ENCODE measurements around the gene SOX10. TPM values are rescaled to one million over a fixed set of nuclear protein-coding genes. Genes with fewer than 3 reads are reported as not detected.

Gene SOX10
- total and polyA plus RNA-seq, 9 of the 15 experiments (the other 6 are each of a cell fraction or from before 2014, with no cell fraction given), result not detected

DNA sequence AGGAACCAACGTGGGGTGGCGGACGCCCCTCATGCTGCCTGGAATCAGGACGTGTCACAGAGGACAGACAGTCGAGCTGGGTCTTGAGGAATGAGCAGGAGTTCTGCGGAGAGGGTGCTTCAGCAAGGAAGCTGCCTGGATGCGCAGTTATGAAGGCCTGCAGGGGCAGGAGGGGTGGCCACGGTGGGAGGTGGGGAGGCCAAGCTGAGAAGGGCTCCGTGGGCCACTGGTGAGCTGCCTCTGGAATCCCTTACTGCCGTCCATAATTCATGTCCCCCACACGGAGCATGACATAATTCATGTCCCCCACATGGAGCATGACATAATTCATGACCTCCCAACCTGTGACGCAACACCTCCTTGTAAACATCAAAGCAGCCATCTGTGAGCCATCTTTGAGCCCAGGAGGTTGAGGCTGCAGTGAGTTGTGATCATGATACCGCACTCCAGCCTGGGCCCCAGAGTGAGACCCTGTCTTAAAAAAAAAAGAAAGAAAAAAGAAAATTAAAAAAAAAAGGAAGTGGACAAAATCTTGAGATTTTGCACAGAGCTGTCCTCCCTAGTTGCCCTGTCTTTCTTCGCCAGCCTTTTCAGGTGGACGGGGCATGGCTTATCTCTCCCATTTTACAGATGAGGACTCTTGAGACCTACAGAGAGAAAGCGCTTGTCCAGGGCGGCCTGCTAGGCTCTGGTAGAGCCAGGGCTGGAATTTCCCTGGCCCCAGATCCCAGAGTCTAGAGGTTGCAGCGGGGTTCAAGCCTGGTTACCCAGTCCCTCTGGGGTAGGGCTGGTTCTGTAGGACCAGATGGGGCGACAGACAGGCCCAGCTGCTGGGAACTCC lies 48.5 kb upstream of the SOX10 start (continued):
- TF ChIP-seq NR2C1 (IDR thresholded peaks at IDR 0.05) (peak; percentile 41; the same call in 1 of the 2 replicates), NR2C1 (tag; IDR thresholded peaks at IDR 0.05) (peak; percentile 76), CREB1 (IDR thresholded peaks at IDR 0.05) (peak; percentile 73), CREB1 (CRISPR knock-in tag; IDR thresholded peaks at IDR 0.05) (no peak), GATAD2A (IDR thresholded peaks at IDR 0.05) (0 out of 2 replicates have a peak, but pooled peaks have one; percentile 16), TCF7 (IDR thresholded peaks at IDR 0.05; ENCODE audit: borderline replicate concordance) (peak; percentile 86; the same call in 1 of the 2 replicates), HDGF (IDR thresholded peaks at IDR 0.05) (no peak), ATF1 (CRISPR knock-in tag; IDR thresholded peaks at IDR 0.05) (no peak), ATF1 (tag; IDR thresholded peaks at IDR 0.05) (peak; percentile 57), MYBL2 (IDR thresholded peaks at IDR 0.05; ENCODE audit: low read depth) (no peak), MYBL2 (CRISPR knock-in tag; IDR thresholded peaks at IDR 0.05; ENCODE audit: borderline replicate concordance) (no peak), LEF1 (IDR thresholded peaks at IDR 0.05) (peak; percentile 74; the same call in 1 of the 2 replicates), ATF7 (IDR thresholded peaks at IDR 0.05) (peak; percentile 81), EGR1 (conservative IDR thresholded peaks at IDR 0.05) (0 out of 2 replicates have a peak, but pooled peaks have one; percentile 19), ZFP36 (IDR thresholded peaks at IDR 0.05; ENCODE audit: low read depth, low read length, partially characterized antibody) (no peak), ARID2 (IDR thresholded peaks at IDR 0.05) (no peak), CBFA2T3 (IDR thresholded peaks at IDR 0.05) (peak; percentile 59), CBFB (CRISPR knock-in tag; IDR thresholded peaks at IDR 0.05) (no peak), CEBPG (CRISPR knock-in tag; IDR thresholded peaks at IDR 0.05) (peak; percentile 89), CEBPG (tag; conservative IDR thresholded peaks at IDR 0.05 in 1 of 2, IDR thresholded peaks at IDR 0.05 in 1 of 2) (peak; percentile 81 to 92), ATF3 (IDR thresholded peaks at IDR 0.05) (peak; percentile 92), ATF3 (CRISPR knock-in tag; conservative IDR thresholded peaks at IDR 0.05) (no peak), CEBPB (tag; IDR thresholded peaks at IDR 0.05) (peak; percentile 96), ZNF197 (CRISPR knock-in tag; IDR thresholded peaks at IDR 0.05; ENCODE audit: low read depth) (no peak), NR2F6 (CRISPR knock-in tag; IDR thresholded peaks at IDR 0.05) (no peak), SAFB2 (IDR thresholded peaks at IDR 0.05; ENCODE audit: borderline replicate concordance, low read depth, low read length, severe bottlenecking) (no peak), ZNF644 (tag; IDR thresholded peaks at IDR 0.05; ENCODE audit: low read depth) (no peak)
- TF ChIP-seq, protein P1, sequence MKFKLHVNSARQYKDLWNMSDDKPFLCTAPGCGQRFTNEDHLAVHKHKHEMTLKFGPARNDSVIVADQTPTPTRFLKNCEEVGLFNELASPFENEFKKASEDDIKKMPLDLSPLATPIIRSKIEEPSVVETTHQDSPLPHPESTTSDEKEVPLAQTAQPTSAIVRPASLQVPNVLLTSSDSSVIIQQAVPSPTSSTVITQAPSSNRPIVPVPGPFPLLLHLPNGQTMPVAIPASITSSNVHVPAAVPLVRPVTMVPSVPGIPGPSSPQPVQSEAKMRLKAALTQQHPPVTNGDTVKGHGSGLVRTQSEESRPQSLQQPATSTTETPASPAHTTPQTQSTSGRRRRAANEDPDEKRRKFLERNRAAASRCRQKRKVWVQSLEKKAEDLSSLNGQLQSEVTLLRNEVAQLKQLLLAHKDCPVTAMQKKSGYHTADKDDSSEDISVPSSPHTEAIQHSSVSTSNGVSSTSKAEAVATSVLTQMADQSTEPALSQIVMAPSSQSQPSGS (CRISPR knock-in tag; IDR thresholded peaks at IDR 0.05), result no peak
- TF ChIP-seq, protein P2, sequence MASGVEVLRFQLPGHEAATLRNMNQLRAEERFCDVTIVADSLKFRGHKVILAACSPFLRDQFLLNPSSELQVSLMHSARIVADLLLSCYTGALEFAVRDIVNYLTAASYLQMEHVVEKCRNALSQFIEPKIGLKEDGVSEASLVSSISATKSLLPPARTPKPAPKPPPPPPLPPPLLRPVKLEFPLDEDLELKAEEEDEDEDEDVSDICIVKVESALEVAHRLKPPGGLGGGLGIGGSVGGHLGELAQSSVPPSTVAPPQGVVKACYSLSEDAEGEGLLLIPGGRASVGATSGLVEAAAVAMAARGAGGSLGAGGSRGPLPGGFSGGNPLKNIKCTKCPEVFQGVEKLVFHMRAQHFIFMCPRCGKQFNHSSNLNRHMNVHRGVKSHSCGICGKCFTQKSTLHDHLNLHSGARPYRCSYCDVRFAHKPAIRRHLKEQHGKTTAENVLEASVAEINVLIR (CRISPR knock-in tag; IDR thresholded peaks at IDR 0.05), result no peak
